BE2C (cell line): ENCODE results near the gene SEC14L6.
"Not testable (repeated sequence)": the region's sequence is repeated elsewhere in the genome, so short reads cannot be mapped to it uniquely, and the experiment has no call there.

Source experiments
- DNase-seq: peaks from one replicate; pipeline ENCODE4 v3.0.0-alpha.2; 2020
- H3K27me3 ChIP-seq: fragments of 250-450 bp; sonication (Bioruptor Pico); 2 replicates; pipeline ENCODE4 v1.5.1; 2020; ENCODE audit warnings: mild to moderate bottlenecking
- H3K36me3 ChIP-seq: fragments of 250-450 bp; sonication (Bioruptor Pico); 2 replicates; pipeline ENCODE4 v1.5.1; 2020; ENCODE audit warnings: mild to moderate bottlenecking
- H3K4me1 ChIP-seq: fragments of 250-450 bp; sonication (Bioruptor Pico); 2 replicates; pipeline ENCODE4 v1.5.1; 2020
- H3K4me3 ChIP-seq: 2 replicates; pipeline ENCODE4 v1.5.1; 2011; ENCODE audit warnings: low read depth, low read length
- H3K9me3 ChIP-seq: fragments of 250-450 bp; sonication (Bioruptor Pico); 2 replicates; pipeline ENCODE4 v1.5.1; 2020
- TF ChIP-seq, protein P1 (sequence below): IDR thresholded peaks from 2 replicates; pipeline ENCODE4 v1.5.1; 2012; ENCODE audit warnings: mild to moderate bottlenecking, low read depth, low read length

SEC14L6 gene

DNA sequence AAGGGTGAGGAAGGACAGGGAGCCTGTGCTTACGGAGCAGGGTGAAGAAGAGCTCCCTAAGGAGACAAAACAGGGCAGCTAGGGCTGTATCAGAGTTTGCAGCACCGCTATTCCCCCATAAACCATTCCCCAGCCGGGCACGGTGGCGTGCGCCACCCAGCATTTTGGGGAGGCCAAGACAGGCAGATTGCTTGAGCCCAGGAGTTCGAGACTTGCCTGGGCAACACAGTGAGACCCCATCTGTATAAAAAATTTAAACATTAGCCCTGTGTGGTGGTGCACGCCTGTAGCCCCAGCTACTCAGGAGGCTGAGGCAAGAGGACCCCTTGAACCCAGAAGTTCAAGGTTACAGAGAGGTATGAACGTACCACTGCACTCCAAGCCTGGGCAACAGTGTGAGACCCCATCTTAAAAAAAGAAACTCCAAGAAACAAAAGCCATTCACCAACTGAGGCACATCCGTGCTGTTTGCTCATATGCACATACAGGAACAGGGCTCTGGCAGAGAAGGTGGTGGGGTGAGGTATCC is 23.2 kb upstream of the SEC14L6 start:
- H3K9me3 ChIP-seq, result no peaks in the 10 kb centered on the region

GRCh38 chr22:30568137-30568805 is 21.7 kb upstream of the SEC14L6 start:
- DNase-seq, result no peak
- Histone ChIP-seq H3K9me3 (no peaks in the 10 kb centered on the region), H3K36me3 (no peaks in the 10 kb centered on the region), H3K4me1 (peaks cover 3% of the 10 kb centered on the region), H3K4me3 (no peak overlapping the region), H3K27me3 (no peaks in the 10 kb centered on the region)
- TF ChIP-seq, protein P1, sequence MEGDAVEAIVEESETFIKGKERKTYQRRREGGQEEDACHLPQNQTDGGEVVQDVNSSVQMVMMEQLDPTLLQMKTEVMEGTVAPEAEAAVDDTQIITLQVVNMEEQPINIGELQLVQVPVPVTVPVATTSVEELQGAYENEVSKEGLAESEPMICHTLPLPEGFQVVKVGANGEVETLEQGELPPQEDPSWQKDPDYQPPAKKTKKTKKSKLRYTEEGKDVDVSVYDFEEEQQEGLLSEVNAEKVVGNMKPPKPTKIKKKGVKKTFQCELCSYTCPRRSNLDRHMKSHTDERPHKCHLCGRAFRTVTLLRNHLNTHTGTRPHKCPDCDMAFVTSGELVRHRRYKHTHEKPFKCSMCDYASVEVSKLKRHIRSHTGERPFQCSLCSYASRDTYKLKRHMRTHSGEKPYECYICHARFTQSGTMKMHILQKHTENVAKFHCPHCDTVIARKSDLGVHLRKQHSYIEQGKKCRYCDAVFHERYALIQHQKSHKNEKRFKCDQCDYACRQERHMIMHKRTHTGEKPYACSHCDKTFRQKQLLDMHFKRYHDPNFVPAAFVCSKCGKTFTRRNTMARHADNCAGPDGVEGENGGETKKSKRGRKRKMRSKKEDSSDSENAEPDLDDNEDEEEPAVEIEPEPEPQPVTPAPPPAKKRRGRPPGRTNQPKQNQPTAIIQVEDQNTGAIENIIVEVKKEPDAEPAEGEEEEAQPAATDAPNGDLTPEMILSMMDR, result no peak

More for the DNA sequence above, 23.2 kb upstream of the SEC14L6 start:
- Histone ChIP-seq H3K36me3 (no peaks in the 10 kb centered on the region), H3K27me3 (no peaks in the 10 kb centered on the region), H3K4me1 (peaks cover 2% of the 10 kb centered on the region), H3K4me3 (no peak overlapping the region)
- TF ChIP-seq, protein P1, result no peak
- DNase-seq, result no peak

GRCh38 chr22:30567277-30567676 is 20.7 kb upstream of the SEC14L6 start:
- H3K4me1 ChIP-seq, H3K36me3 ChIP-seq, H3K4me3 ChIP-seq, H3K9me3 ChIP-seq, DNase-seq, H3K27me3 ChIP-seq: not testable (repeated sequence)

- no peak for DNase-seq
These were observed 19.6 kb upstream of the SEC14L6 start for GRCh38 chr22:30566125-30566524.

DNA sequence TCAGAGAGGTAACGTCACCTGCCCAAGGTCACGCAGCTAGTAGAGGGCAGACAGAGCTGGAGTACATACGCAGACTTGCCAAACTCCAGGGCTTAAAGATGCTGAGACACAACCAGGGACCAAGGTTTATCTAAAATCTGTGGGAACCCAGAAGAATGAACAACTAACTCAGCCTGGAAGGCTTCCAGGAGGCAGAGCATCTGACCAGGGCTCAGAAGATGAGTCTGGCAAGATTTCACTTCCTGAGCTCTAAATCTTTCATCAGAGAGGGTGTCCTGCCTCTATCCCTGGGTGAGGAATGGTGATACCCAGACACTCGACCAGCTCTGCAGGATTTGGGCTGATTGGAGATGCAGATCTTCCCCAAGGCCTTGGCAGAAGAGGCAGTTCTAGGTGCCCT is 18.8 kb upstream of the SEC14L6 start:
- H3K36me3 ChIP-seq, result no peaks in the 10 kb centered on the region
- no peak for DNase-seq
- no peaks in the 10 kb centered on the region for H3K9me3 ChIP-seq
- no peaks in the 10 kb centered on the region for H3K27me3 ChIP-seq
- H3K4me3 ChIP-seq, result no peak overlapping the region
- peaks cover 3% of the 10 kb centered on the region for H3K4me1 ChIP-seq
- TF ChIP-seq, protein P1, result no peak

More at GRCh38 chr22:30566125-30566524, 19.6 kb upstream of the SEC14L6 start:
- no peaks in the 10 kb centered on the region for H3K27me3 ChIP-seq
- no peaks in the 10 kb centered on the region for H3K9me3 ChIP-seq
- H3K36me3 ChIP-seq, result no peaks in the 10 kb centered on the region
- TF ChIP-seq, protein P1, result no peak
- H3K4me1 ChIP-seq, result peaks cover 3% of the 10 kb centered on the region
- H3K4me3 ChIP-seq, result no peak overlapping the region

DNA sequence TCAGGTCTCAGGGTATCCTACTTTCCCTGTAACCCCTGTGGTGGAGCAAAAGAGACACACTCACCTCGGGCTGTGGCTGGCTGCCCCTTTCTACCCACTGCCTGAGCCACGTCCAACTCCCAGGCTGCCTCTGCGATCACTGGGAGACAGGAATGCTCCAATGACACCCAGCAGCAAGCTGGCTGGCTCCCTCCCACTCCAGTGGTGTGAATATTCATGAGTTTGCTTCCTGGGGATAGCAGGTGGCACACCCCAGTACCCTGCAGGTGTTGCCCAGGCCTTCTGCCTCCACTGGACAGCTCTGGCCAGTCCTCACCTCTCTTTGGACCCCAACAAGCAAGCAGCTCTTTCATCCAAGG is 18.2 kb upstream of the SEC14L6 start:
- no peak overlapping the region for H3K4me3 ChIP-seq
- H3K36me3 ChIP-seq, result no peaks in the 10 kb centered on the region
- no peaks in the 10 kb centered on the region for H3K27me3 ChIP-seq
- TF ChIP-seq, protein P1, result no peak
- H3K4me1 ChIP-seq, result peaks cover 3% of the 10 kb centered on the region
- DNase-seq, result no peak
- H3K9me3 ChIP-seq, result no peaks in the 10 kb centered on the region
